H1 (cell line): Measurements from ENCODE around the gene EEIG1. TPM values are rescaled to one million over a fixed set of nuclear protein-coding genes. Genes with fewer than 3 reads are reported as not detected.

ENCODE experiments used
- CTCF ChIA-PET: fragments of 300-600 bp; sonication (Branson Sonifier 250); formaldehyde crosslinking; loops from one replicate; lab custom pipeline; 2021; ENCODE audit not compliant: partially characterized antibody; lab: Charles Lee
- POLR2A ChIA-PET: fragments of 300-600 bp; sonication (Branson Sonifier 250); formaldehyde crosslinking; loops from one replicate; lab custom pipeline; 2021; ENCODE audit warnings: inconsistent platforms; ENCODE audit not compliant: partially characterized antibody; lab: Charles Lee
- DNase-seq, 2 experiments: peaks; one replicate each; pipeline versions ENCODE4 v3.0.0 to v3.0.0-alpha.2; 2010 to 2022; ENCODE audit warnings: low spot score in 2 of 2, low read depth in 1 of 2, mixed read lengths in 1 of 2
- FAIRE-seq: peaks from 2 replicates; lab custom pipeline; 2011; peaks lifted over from hg19 to GRCh38; lab: Jason Lieb, UNC
- H2AFZ ChIP-seq: 2 replicates; pipeline ENCODE4 v1.8.1; 2012; ENCODE audit warnings: low read length, inconsistent platforms
- H2AK5ac ChIP-seq: 2 replicates; pipeline ENCODE4 v1.6.1; 2013; ENCODE audit warnings: low read depth, low read length
- H2BK120ac ChIP-seq: replicated peaks from 2 replicates; pipeline ENCODE3; 2013; ENCODE audit warnings: low read depth, low read length, inconsistent platforms
- H2BK12ac ChIP-seq: 2 replicates; pipeline ENCODE4 v1.6.1; 2013; ENCODE audit warnings: low read depth, low read length
- H2BK15ac ChIP-seq: 2 replicates; pipeline ENCODE4 v1.6.1; 2013; ENCODE audit warnings: low read length
- H2BK20ac ChIP-seq: 2 replicates; pipeline ENCODE4 v1.6.1; 2013; ENCODE audit warnings: low read length
- H2BK5ac ChIP-seq: 2 replicates; pipeline ENCODE4 v1.6.1; 2013; ENCODE audit warnings: low read depth, low read length
- H3K14ac ChIP-seq: 2 replicates; pipeline ENCODE4 v1.6.1; 2013; ENCODE audit warnings: inconsistent platforms; ENCODE audit not compliant: insufficient read length
- H3K18ac ChIP-seq: 2 replicates; pipeline ENCODE4 v1.6.1; 2013; ENCODE audit warnings: low read length; ENCODE audit errors: extremely low read depth
- H3K23ac ChIP-seq: 2 replicates; pipeline ENCODE4 v1.6.1; 2013; ENCODE audit warnings: inconsistent platforms; ENCODE audit not compliant: insufficient read length
- H3K23me2 ChIP-seq: 2 replicates; pipeline ENCODE4 v1.6.1; 2013; ENCODE audit warnings: low read depth, low read length
- H3K27ac ChIP-seq: 2 replicates; pipeline ENCODE4 v1.6.1; 2011; ENCODE audit warnings: low read depth, low read length, inconsistent platforms
- H3K27me3 ChIP-seq, 4 experiments: replicated peaks in 1 of 4; 1 replicate in 1 of 4; 2 replicates in 3 of 4; pipeline versions ENCODE4 v1.6.1 to v1.8.1; 2011 to 2013; ENCODE audit warnings: low read length in 3 of 4, mild to moderate bottlenecking in 3 of 4, inconsistent platforms in 2 of 4, mixed read lengths in 2 of 4, moderate library complexity in 1 of 4; ENCODE audit not compliant: control insufficient read depth in 3 of 4, insufficient read depth in 3 of 4; ENCODE audit errors: extremely low read depth in 1 of 4
- H3K36me3 ChIP-seq, 4 experiments: 2 replicates each; pipeline versions ENCODE4 v1.6.1 to v1.8.1; 2011 to 2013; ENCODE audit warnings: mild to moderate bottlenecking in 4 of 4, low read length in 3 of 4, moderate library complexity in 2 of 4, control low read depth in 1 of 4, inconsistent platforms in 1 of 4; ENCODE audit not compliant: insufficient read depth in 4 of 4, control insufficient read depth in 2 of 4
- H3K4ac ChIP-seq: replicated peaks from 2 replicates; pipeline ENCODE3; 2013; ENCODE audit warnings: low read length, low read depth, mixed read lengths, inconsistent platforms; ENCODE audit not compliant: insufficient read length
- H3K4me1 ChIP-seq, 4 experiments: replicated peaks in 1 of 4; 1 replicate in 1 of 4; 2 replicates in 3 of 4; pipeline versions ENCODE4 v1.6.1 to v1.8.1; 2011 to 2013; ENCODE audit warnings: low read length in 3 of 4, inconsistent platforms in 2 of 4, mixed read lengths in 1 of 4; ENCODE audit not compliant: insufficient read depth in 4 of 4, control insufficient read depth in 3 of 4
- H3K4me2 ChIP-seq, 2 experiments: 2 replicates each; pipeline versions ENCODE4 v1.6.1 to v1.8.1; 2011 to 2013; ENCODE audit warnings: low read depth in 2 of 2, low read length in 2 of 2, control low read depth in 1 of 2, inconsistent platforms in 1 of 2, mild to moderate bottlenecking in 1 of 2; ENCODE audit not compliant: insufficient read depth in 1 of 2
- H3K4me3 ChIP-seq, 4 experiments: fragments of 200-600, 300-600 bp in 1 of 4; sonication (generic), shearing (Covaris generic), sonication (Bioruptor Twin) in 1 of 4; 2 replicates each; pipeline versions ENCODE4 v1.5.1 to v1.8.1; 2011 to 2016; ENCODE audit warnings: low read length in 4 of 4, low read depth in 3 of 4, control low read depth in 2 of 4, inconsistent platforms in 2 of 4, mild to moderate bottlenecking in 2 of 4, mixed read lengths in 1 of 4, moderate library complexity in 1 of 4; ENCODE audit not compliant: insufficient read depth in 2 of 4; ENCODE audit errors: extremely low read depth in 1 of 4
- H3K56ac ChIP-seq: replicated peaks from 2 replicates; pipeline ENCODE3; 2013; ENCODE audit warnings: low read depth, mild to moderate bottlenecking, mixed read lengths, low read length, inconsistent platforms; ENCODE audit not compliant: insufficient read length
- H3K79me1 ChIP-seq: 2 replicates; pipeline ENCODE4 v1.6.1; 2013; ENCODE audit warnings: low read depth, low read length, control low read depth
- H3K79me2 ChIP-seq, 2 experiments: 2 replicates each; pipeline versions ENCODE4 v1.6.1 to v1.8.1; 2012 to 2013; ENCODE audit warnings: low read length in 2 of 2, mild to moderate bottlenecking in 2 of 2, inconsistent platforms in 1 of 2; ENCODE audit not compliant: insufficient read depth in 2 of 2, control insufficient read depth in 1 of 2
- H3K9ac ChIP-seq, 4 experiments: replicated peaks in 1 of 4; 1 replicate in 1 of 4; 2 replicates in 3 of 4; pipeline versions ENCODE4 v1.6.1 to v1.8.1; 2011 to 2013; ENCODE audit warnings: low read depth in 3 of 4, low read length in 3 of 4, control low read depth in 2 of 4, mild to moderate bottlenecking in 2 of 4, moderate library complexity in 2 of 4, inconsistent platforms in 1 of 4; ENCODE audit errors: extremely low read depth in 1 of 4
- H3K9me3 ChIP-seq, 2 experiments: 2 replicates each; pipeline versions ENCODE4 v1.6.1 to v1.8.1; 2012 to 2013; ENCODE audit warnings: mild to moderate bottlenecking in 2 of 2, moderate library complexity in 2 of 2, control low read depth in 1 of 2, inconsistent platforms in 1 of 2, low read depth in 1 of 2, low read length in 1 of 2, mixed read lengths in 1 of 2; ENCODE audit not compliant: insufficient read depth in 2 of 2
- H4K20me1 ChIP-seq, 2 experiments: replicated peaks in 1 of 2; 2 replicates each; pipeline versions ENCODE3 to v1.8.1; 2011 to 2013; ENCODE audit warnings: inconsistent platforms in 2 of 2, low read length in 2 of 2, mild to moderate bottlenecking in 1 of 2; ENCODE audit not compliant: insufficient read depth in 2 of 2, control insufficient read depth in 1 of 2
- H4K5ac ChIP-seq: 2 replicates; pipeline ENCODE4 v1.6.1; 2013; ENCODE audit warnings: low read length, low read depth, mixed read lengths, inconsistent platforms; ENCODE audit not compliant: insufficient read length
- H4K8ac ChIP-seq: 2 replicates; pipeline ENCODE4 v1.8.0; 2013; ENCODE audit warnings: mild to moderate bottlenecking, moderate library complexity, low read length, inconsistent platforms; ENCODE audit not compliant: insufficient read depth; ENCODE audit errors: extremely low read depth
- H4K91ac ChIP-seq: replicated peaks from 2 replicates; pipeline ENCODE3; 2013; ENCODE audit warnings: low read length, mixed read lengths, inconsistent platforms; ENCODE audit not compliant: insufficient read length
- ASH2L ChIP-seq: fragments of 200-600, 300-600 bp; sonication (generic); IDR thresholded peaks from one replicate; pipeline ENCODE4 v1.7.1; 2017; ENCODE audit warnings: low read length
- FOSL1 ChIP-seq: IDR thresholded peaks from 2 replicates; pipeline ENCODE4 v1.6.1; 2011; ENCODE audit warnings: mild to moderate bottlenecking, low read depth, low read length, moderate library complexity; ENCODE audit not compliant: insufficient read depth
- MAFK ChIP-seq: IDR thresholded peaks from 2 replicates; pipeline ENCODE4 v1.6.1; 2012; ENCODE audit warnings: low read depth, mild to moderate bottlenecking, improper control_type of control experiment, low read length
- TBP ChIP-seq: IDR thresholded peaks from 2 replicates; pipeline ENCODE4 v1.6.1; 2011; ENCODE audit warnings: low read depth, low read length, improper control_type of control experiment
- WGBS, 2 experiments: shearing (Covaris generic) in 1 of 2; methylation state at CpG; one replicate each; pipeline versions ENCODE4 v1.1.6 to v1.1.7; 2013 to 2015; ENCODE audit warnings: low lambda C conversion rate in 2 of 2, mixed read lengths in 2 of 2, inconsistent platforms in 1 of 2, low coverage in 1 of 2, missing lambda C conversion rate in 1 of 2; ENCODE audit not compliant: insufficient replicate concordance in 2 of 2, insufficient coverage in 1 of 2, insufficient read length in 1 of 2; ENCODE audit errors: extremely low coverage in 1 of 2, missing lambda C conversion rate in 1 of 2; 5-methylcytosine and 5-hydroxymethylcytosine counted together
- polyA plus RNA-seq, 7 experiments: library from polyadenylated mRNA; depleted of rRNA in 3 of 7; stranded (reverse) in 5 of 7; unstranded in 2 of 7; fragments of >200 nt in 5 of 7; fragments of 200-250 nt in 2 of 7; gene quantifications; 1 replicate in 5 of 7; 2 replicates in 1 of 7; 4 replicates in 1 of 7; pipeline versions ENCODE4 v1.2.1 to v1.2.3, GENCODE V29; 2011 to 2013; ENCODE audit warnings: missing spikeins in 2 of 7, mixed read lengths in 2 of 7
- total RNA-seq: library from RNA; stranded (reverse); fragmentation: NEBNext Ultra II Directional; extraction: Animal tissue kit (Norgen Biotek cat#: 25700); gene quantifications from 2 replicates; pipeline ENCODE4 v1.2.1, GENCODE V29; 2021

Gene EEIG1
- total and polyA plus RNA-seq, 2 of the 8 experiments (the other 6 are each of a cell fraction or from before 2014, with no cell fraction given) = 29.8 to 50.8 TPM

DNA sequence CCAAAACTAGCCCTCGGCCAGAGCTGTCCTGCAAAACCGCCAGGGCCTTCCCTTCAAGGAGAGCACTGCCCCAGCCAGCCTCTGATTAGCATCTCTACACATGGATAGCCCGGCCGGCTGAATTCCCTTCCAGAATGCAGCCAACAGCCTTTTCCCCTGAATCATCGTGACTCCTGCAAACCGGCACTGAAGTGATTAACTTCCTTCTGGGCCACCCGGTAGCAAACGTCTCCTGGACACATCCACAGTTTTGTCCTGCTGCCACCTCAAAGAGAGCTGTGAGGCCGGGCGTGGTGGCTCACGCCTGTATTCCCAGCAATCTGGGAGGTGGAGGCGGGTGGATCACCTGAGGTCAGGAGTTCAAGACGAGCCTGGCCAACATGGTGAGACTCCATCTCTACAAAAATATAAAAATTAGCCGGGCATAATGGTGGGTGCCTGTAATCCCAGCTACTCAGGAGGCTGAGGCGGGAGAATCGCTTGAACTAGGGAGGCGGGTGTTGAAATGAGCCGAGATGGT is 21.1 kb upstream of the EEIG1 start:
- H3K56ac ChIP-seq = no peak overlapping the region
- no peaks in the 10 kb centered on the region for H3K23me2 ChIP-seq
- ChIA-PET POLR2A (interaction anchor here (0.8 to 1.7 kb wide), 3 partner anchors 22 to 96 kb away, joined by 3 to 9 read pairs (median 4); partner anchors contain the start of gene EEIG1), CTCF (interaction anchor here (0.6 to 1.8 kb wide), 8 partner anchors 19 to 1195 kb away, joined by 3 to 8 read pairs (median 4); no protein-coding TSS in a partner anchor)
- no peaks in the 10 kb centered on the region for H4K20me1 ChIP-seq
- DNase-seq (peak in 1 of 2 experiments; percentile 62), FAIRE-seq (no peak)
- H3K4me3 ChIP-seq = no peak overlapping the region
- no peak overlapping the region for H3K4me2 ChIP-seq
- no peak for TF ChIP-seq FOSL1
- TF ChIP-seq MAFK = peak; percentile 47; the same call in 1 of the 2 replicates
- TF ChIP-seq ASH2L = no peak
- TF ChIP-seq TBP = 0 out of 2 replicates have a peak, but pooled peaks have one; percentile 38
- H3K14ac ChIP-seq = no peak overlapping the region
- H4K91ac ChIP-seq = no peak overlapping the region
- H3K9ac ChIP-seq = no peak overlapping the region
- H4K5ac ChIP-seq = no peak overlapping the region
- H3K79me2 ChIP-seq = no peaks in the 10 kb centered on the region
- 66% methylated on average over 18 of the region's 18 CpGs; no CpG with 5 or more reads in 1 of the 2 experiments for WGBS, 2 experiments
- H3K23ac ChIP-seq = no peak overlapping the region
- H2AK5ac ChIP-seq = no peak overlapping the region
- peaks cover 0 to 7% (median 4%) of the 10 kb centered on the region in 4 experiments; a peak in 3 of 7 replicates for H3K4me1 ChIP-seq
- H3K36me3 ChIP-seq = no peaks in the 10 kb centered on the region
- H3K27me3 ChIP-seq = no peaks in the 10 kb centered on the region
- H3K4ac ChIP-seq = no peak overlapping the region
- H2BK120ac ChIP-seq = no peak overlapping the region
- no peaks in the 10 kb centered on the region; the same call in 1 of the 2 replicates for H3K79me1 ChIP-seq
- H3K9me3 ChIP-seq = no peaks in the 10 kb centered on the region
- H2BK12ac ChIP-seq = peak overlapping the region; percentile 77; the same call in 1 of the 2 replicates
- peak overlapping the region; percentile 82 for H2AFZ ChIP-seq
- no peak overlapping the region for H3K27ac ChIP-seq
- no peak overlapping the region for H2BK20ac ChIP-seq
- peak overlapping the region; percentile 10; the same call in 1 of the 2 replicates for H2BK5ac ChIP-seq
- H4K8ac ChIP-seq = peak overlapping the region; percentile 36; the same call in 1 of the 2 replicates
- H2BK15ac ChIP-seq = no peak overlapping the region
- peak overlapping the region; percentile 48; the same call in 1 of the 2 replicates for H3K18ac ChIP-seq
